Fibroblast of the aortic adventitia (primary cell): ENCODE results near the gene LUZP2. TPM values are rescaled to one million over a fixed set of nuclear protein-coding genes. Genes with fewer than 3 reads are reported as not detected.

ENCODE experiments used
- DNase-seq: peaks from one replicate; pipeline ENCODE4 v3.0.0-alpha.2; 2010; ENCODE audit warnings: low read depth
- H3K4me3 ChIP-seq: 2 replicates; pipeline ENCODE4 v1.5.1; 2011; ENCODE audit warnings: low read depth, mild to moderate bottlenecking, control low read depth, low read length, moderate library complexity
- CTCF ChIP-seq: IDR thresholded peaks from 2 replicates; pipeline ENCODE4 v1.5.1; 2011; ENCODE audit warnings: mild to moderate bottlenecking, low read length, control low read depth, inconsistent platforms; ENCODE audit not compliant: insufficient read depth
- total RNA-seq: library from RNA; depleted of rRNA; stranded (reverse); fragments of >200 nt; gene quantifications from 2 replicates; pipeline ENCODE4 v1.2.3, GENCODE V29; 2012; ENCODE audit warnings: low replicate concordance

The LUZP2 gene
- total RNA-seq, 1 donor, result 20.6 TPM

GRCh38 chr11:24664399-24664798 lies 167.5 kb downstream of the LUZP2 start:
- no peak overlapping the region for H3K4me3 ChIP-seq
- no peak for DNase-seq
- no peak for TF ChIP-seq CTCF

- no peak for DNase-seq
These were observed 170.6 kb downstream of the LUZP2 start for GRCh38 chr11:24667353-24667968.

GRCh38 chr11:24678703-24679348 lies 182.0 kb downstream of the LUZP2 start:
- H3K4me3 ChIP-seq, result no peak overlapping the region
- DNase-seq, result no peak
- no peak for TF ChIP-seq CTCF

More at GRCh38 chr11:24667353-24667968, 170.6 kb downstream of the LUZP2 start:
- no peak for TF ChIP-seq CTCF
- no peak overlapping the region for H3K4me3 ChIP-seq

- no peak for TF ChIP-seq CTCF
- DNase-seq, result no peak
- H3K4me3 ChIP-seq, result no peak overlapping the region
These were observed 183.0 kb downstream of the LUZP2 start for GRCh38 chr11:24679821-24680351.

- no peak for TF ChIP-seq CTCF
These were observed 186.7 kb downstream of the LUZP2 start for GRCh38 chr11:24683583-24683982.

GRCh38 chr11:24685821-24686220 lies 189.0 kb downstream of the LUZP2 start:
- DNase-seq, result no peak
- H3K4me3 ChIP-seq, result no peak overlapping the region
- TF ChIP-seq CTCF, result no peak

More at GRCh38 chr11:24683583-24683982, 186.7 kb downstream of the LUZP2 start:
- H3K4me3 ChIP-seq, result no peak overlapping the region
- no peak for DNase-seq
